Measurements from ENCODE around the gene SERPINB1.
"Not testable (repeated sequence)": the region's sequence is repeated elsewhere in the genome, so short reads cannot be mapped to it uniquely, and the experiment has no call there.

Gene SERPINB1

GRCh38 chr6:2812695-2813094 lies 29.0 kb downstream of the SERPINB1 start:
- no peak for DNase-seq

GRCh38 chr6:2810092-2810671 lies 31.5 kb downstream of the SERPINB1 start:
- DNase-seq = no peak

GRCh38 chr6:2809015-2809414 lies 32.6 kb downstream of the SERPINB1 start:
- DNase-seq = no peak

- DNase-seq = peak in 1 of 14 donors; percentile 11
Observed at GRCh38 chr6:2807342-2808090, 34.1 kb downstream of the SERPINB1 start.

GRCh38 chr6:2806644-2807043 lies 35.0 kb downstream of the SERPINB1 start:
- DNase-seq = no peak

- no peak for DNase-seq
Observed at GRCh38 chr6:2805031-2805430, 36.6 kb downstream of the SERPINB1 start.

GRCh38 chr6:2804516-2804915 lies 37.1 kb downstream of the SERPINB1 start:
- DNase-seq = peak in 1 of 14 donors; percentile 2

- DNase-seq = no peak
Observed at GRCh38 chr6:2803731-2804429, 37.8 kb downstream of the SERPINB1 start.

GRCh38 chr6:2802521-2803060 lies 39.1 kb downstream of the SERPINB1 start:
- no peak for DNase-seq

GRCh38 chr6:2801687-2802086 lies 40.0 kb downstream of the SERPINB1 start:
- not testable (repeated sequence) for DNase-seq

GRCh38 chr6:2800552-2801316 lies 40.9 kb downstream of the SERPINB1 start:
- DNase-seq = no peak

- DNase-seq = no peak
Observed at GRCh38 chr6:2799936-2800527, 41.6 kb downstream of the SERPINB1 start.

GRCh38 chr6:2798586-2799134 lies 43.0 kb downstream of the SERPINB1 start:
- DNase-seq = no peak

- no peak for DNase-seq
Observed at GRCh38 chr6:2797564-2798031, 44.1 kb downstream of the SERPINB1 start.

GRCh38 chr6:2796861-2797260 lies 44.8 kb downstream of the SERPINB1 start:
- no peak for DNase-seq

- DNase-seq = no peak
Observed at GRCh38 chr6:2795956-2796355, 45.7 kb downstream of the SERPINB1 start.

- no peak for DNase-seq
Observed at GRCh38 chr6:2795162-2795561, 46.5 kb downstream of the SERPINB1 start.

- no peak for DNase-seq
Observed at GRCh38 chr6:2794171-2794730, 47.4 kb downstream of the SERPINB1 start.

GRCh38 chr6:2793534-2794151 lies 48.0 kb downstream of the SERPINB1 start:
- DNase-seq = peak in 3 of 14 donors; percentile 14 to 23 (median 21)

GRCh38 chr6:2792330-2793110 lies 49.1 kb downstream of the SERPINB1 start:
- peak in 1 of 14 donors; percentile 21 for DNase-seq

All from C1 segment of cervical spinal cord (tissue), 14 donors.